GM21423 (cell line): ENCODE data around the gene EPGN.

Experiments used
- ATAC-seq: cut with Tn5 transposase; IDR thresholded peaks from one replicate; pipeline ENCODE4 v1.9.1; 2021; ENCODE audit warnings: mild to moderate bottlenecking, moderate library complexity; ENCODE audit not compliant: unreplicated experiment

Gene EPGN

GRCh38 chr4:74308215-74308614 lies at the start of gene EPGN:
EPGN (plus strand) TSS chr4:74308470; CDS start chr4:74308534, 64 bp downstream.
- ATAC-seq: no peak

GRCh38 chr4:74258963-74259362 lies 49.3 kb upstream of the EPGN start:
- no peak for ATAC-seq

GRCh38 chr4:74260036-74260435 lies 48.2 kb upstream of the EPGN start:
- no peak for ATAC-seq

- no peak for ATAC-seq
Measured at GRCh38 chr4:74262522-74262921, 45.7 kb upstream of the EPGN start.

- ATAC-seq: no peak
Measured at GRCh38 chr4:74263551-74263950, 44.7 kb upstream of the EPGN start.

- ATAC-seq: no peak
Measured at GRCh38 chr4:74266081-74266480, 42.2 kb upstream of the EPGN start.

- ATAC-seq: no peak
Measured at GRCh38 chr4:74267998-74268606, 40.2 kb upstream of the EPGN start.

- no peak for ATAC-seq
Measured at GRCh38 chr4:74268643-74269042, 39.6 kb upstream of the EPGN start.

- no peak for ATAC-seq
Measured at GRCh38 chr4:74278490-74278889, 29.8 kb upstream of the EPGN start.

GRCh38 chr4:74279716-74280115 lies 28.6 kb upstream of the EPGN start:
- no peak for ATAC-seq

GRCh38 chr4:74282926-74283325 lies 25.3 kb upstream of the EPGN start:
- no peak for ATAC-seq

- ATAC-seq: no peak
Measured at GRCh38 chr4:74283614-74284013, 24.7 kb upstream of the EPGN start.

GRCh38 chr4:74284053-74284452 lies 24.2 kb upstream of the EPGN start:
- ATAC-seq: no peak

- no peak for ATAC-seq
Measured at GRCh38 chr4:74287164-74287563, 21.1 kb upstream of the EPGN start.

- ATAC-seq: no peak
Measured at GRCh38 chr4:74287791-74288190, 20.5 kb upstream of the EPGN start.

- no peak for ATAC-seq
Measured at GRCh38 chr4:74291471-74291870, 16.8 kb upstream of the EPGN start.

GRCh38 chr4:74292111-74292870 lies 16.0 kb upstream of the EPGN start:
- ATAC-seq: no peak

GRCh38 chr4:74293558-74293957 lies 14.7 kb upstream of the EPGN start:
- ATAC-seq: no peak

GRCh38 chr4:74294681-74295080 lies 13.6 kb upstream of the EPGN start:
- no peak for ATAC-seq

- ATAC-seq: no peak
Measured at GRCh38 chr4:74297539-74297938, 10.7 kb upstream of the EPGN start.

- ATAC-seq: no peak
Measured at GRCh38 chr4:74304095-74304625, 4.1 kb upstream of the EPGN start.

GRCh38 chr4:74305000-74305399 lies 3.3 kb upstream of the EPGN start:
- ATAC-seq: no peak
